A549 (cell line): ENCODE data around the gene ARL8B. TPM values are rescaled to one million over a fixed set of nuclear protein-coding genes. Genes with fewer than 3 reads are reported as not detected.

Experiments
- ATAC-seq, 2 experiments: fragments of 200-7000 bp in 1 of 2; fragments of >200 bp in 1 of 2; cut with Nextera tagmentation in 1 of 2; cut with Tn5 transposase in 1 of 2; 3 replicates each; pipeline versions ENCODE4 v1.8.0 to v1.9.1; 2018 to 2020; ENCODE audit warnings: mild to moderate bottlenecking in 1 of 2, moderate library complexity in 1 of 2
- CTCF ChIA-PET: fragments of 300-600 bp; sonication (Branson Sonifier 250); formaldehyde crosslinking; extraction: SDS; loops from one replicate; lab custom pipeline; 2021; ENCODE audit warnings: antibody characterized with exemption, inconsistent platforms; lab: Yijun Ruan, JAX
- POLR2A ChIA-PET: fragments of 350-600 bp; formaldehyde crosslinking; extraction: SDS; loops from one replicate; lab custom pipeline; 2021; ENCODE audit warnings: antibody characterized with exemption, inconsistent platforms; lab: Yijun Ruan, JAX
- DNase-seq, 2 experiments: peaks; one replicate each; pipeline versions ENCODE4 v3.0.0 to v3.0.0-alpha.2; 2011 to 2016; ENCODE audit warnings: low read depth in 1 of 2, low spot score in 1 of 2
- FAIRE-seq: peaks from 2 replicates; lab custom pipeline; 2011; peaks lifted over from hg19 to GRCh38; lab: Jason Lieb, UNC
- H3K27ac ChIP-seq, 2 experiments: fragments of >200 bp; sonication (Bioruptor Twin); formaldehyde crosslinking; 3 replicates each; pipeline ENCODE4 v1.5.1; 2016 to 2017
- H3K4me1 ChIP-seq: fragments of >200 bp; sonication (Bioruptor Twin); formaldehyde crosslinking; 3 replicates; pipeline ENCODE4 v1.6.1; 2016
- H3K4me2 ChIP-seq: fragments of >200 bp; sonication (Bioruptor Twin); formaldehyde crosslinking; 3 replicates; pipeline ENCODE4 v1.6.1; 2016
- H3K4me3 ChIP-seq: fragments of >200 bp; sonication (Bioruptor Twin); formaldehyde crosslinking; 3 replicates; pipeline ENCODE4 v1.5.1; 2016
- H3K9me3 ChIP-seq: fragments of >200 bp; sonication (Bioruptor Twin); formaldehyde crosslinking; 3 replicates; pipeline ENCODE4 v1.6.1; 2016
- CBX2 ChIP-seq: fragments of 200-600 bp; sonication (generic); IDR thresholded peaks from 2 replicates; pipeline ENCODE4 v1.6.1; 2016; ENCODE audit warnings: low read depth, mild to moderate bottlenecking, borderline replicate concordance
- EHF ChIP-seq: fragments of 250-450 bp; sonication (Bioruptor Pico); IDR thresholded peaks from 2 replicates; pipeline ENCODE4 v1.5.0; 2020; ENCODE audit warnings: mild to moderate bottlenecking
- ESRRA ChIP-seq: fragments of 150-350 bp; IDR thresholded peaks from 2 replicates; pipeline ENCODE4 v1.6.1; 2014; ENCODE audit warnings: mild to moderate bottlenecking, low read length, borderline replicate concordance
- FOSB ChIP-seq: fragments of 250-450 bp; sonication (Bioruptor Pico); IDR thresholded peaks from 2 replicates; pipeline ENCODE4 v1.5.0; 2020; ENCODE audit warnings: mild to moderate bottlenecking, moderate library complexity
- HDAC2 ChIP-seq: fragments of 200-600 bp; sonication (generic); IDR thresholded peaks from 2 replicates; pipeline ENCODE4 v1.6.1; 2016
- HEYL ChIP-seq: fragments of 250-450 bp; sonication (Bioruptor Pico); IDR thresholded peaks from 2 replicates; pipeline ENCODE4 v1.8.0; 2021; ENCODE audit warnings: mild to moderate bottlenecking, moderate library complexity
- JUNB ChIP-seq: fragments of >200 bp; sonication (Bioruptor Twin); formaldehyde crosslinking; IDR thresholded peaks from 2 replicates; pipeline ENCODE4 v1.6.1; 2016
- NFE2L2 ChIP-seq: fragments of 150-350 bp; conservative IDR thresholded peaks from 2 replicates; pipeline ENCODE4 v1.6.1; 2014; ENCODE audit warnings: low read length
- NR3C1 ChIP-seq: fragments of >200 bp; sonication (Bioruptor Twin); formaldehyde crosslinking; IDR thresholded peaks from 3 replicates; pipeline ENCODE4 v1.6.1; 2017
- POLR2AphosphoS2 ChIP-seq: conservative IDR thresholded peaks from 2 replicates; pipeline ENCODE4 v1.6.1; 2012; ENCODE audit warnings: low read length, improper control_type of control experiment, inconsistent platforms
- RNF2 ChIP-seq: fragments of 200-600 bp; sonication (generic); IDR thresholded peaks from 2 replicates; pipeline ENCODE4 v1.6.1; 2016; ENCODE audit warnings: low read depth, mild to moderate bottlenecking, antibody characterized with exemption, moderate library complexity, borderline replicate concordance
- TFCP2L1 ChIP-seq: fragments of 250-450 bp; sonication (Bioruptor Pico); IDR thresholded peaks from 2 replicates; pipeline ENCODE4 v1.5.0; 2021; ENCODE audit warnings: mild to moderate bottlenecking
- TP53 ChIP-seq: fragments of 250-450 bp; sonication (Bioruptor Pico); IDR thresholded peaks from 2 replicates; pipeline ENCODE4 v1.5.0; 2021; ENCODE audit warnings: mild to moderate bottlenecking, moderate library complexity
- ZC3H11A ChIP-seq: fragments of 450-650 bp; IDR thresholded peaks from 2 replicates; pipeline ENCODE4 v1.6.1; 2014; ENCODE audit warnings: antibody characterized with exemption, mild to moderate bottlenecking
- ZSCAN20 ChIP-seq: fragments of 250-450 bp; sonication (Bioruptor Pico); IDR thresholded peaks from 2 replicates; pipeline ENCODE4 v1.8.0; 2022; ENCODE audit warnings: mild to moderate bottlenecking, moderate library complexity
- WGBS: methylation state at CpG from one replicate; pipeline ENCODE4 v1.1.6; 2017; ENCODE audit errors: missing lambda C conversion rate; 5-methylcytosine and 5-hydroxymethylcytosine counted together
- polyA plus RNA-seq, 4 experiments: library from polyadenylated mRNA; depleted of rRNA in 3 of 4; stranded (reverse); fragments of >200 nt; fragmentation: RNase III in 1 of 4; extraction: RNeasy Plus Mini Kit Qiagen cat#74134 plus additional on column Dnase treatment in 1 of 4; gene quantifications; 2 replicates in 3 of 4; 3 replicates in 1 of 4; pipeline ENCODE4 v1.2.3, GENCODE V29; 2011 to 2017
- TF ChIP-seq, protein P1 (sequence below): fragments of >200 bp; sonication (Bioruptor Twin); formaldehyde crosslinking; IDR thresholded peaks from 3 replicates; pipeline ENCODE4 v1.6.1; 2016
- TF ChIP-seq, protein P2 (sequence below): IDR thresholded peaks from 2 replicates; pipeline ENCODE4 v1.6.1; 2012
- TF ChIP-seq, protein P3 (sequence below): fragments of 250-450 bp; sonication (Bioruptor Pico); IDR thresholded peaks from 2 replicates; pipeline ENCODE4 v1.5.0; 2020; ENCODE audit warnings: low read depth, mild to moderate bottlenecking, moderate library complexity
- TF ChIP-seq, protein P4 (sequence below): fragments of 200-600 bp; sonication (generic); IDR thresholded peaks from 2 replicates; pipeline ENCODE4 v1.6.1; 2016; ENCODE audit warnings: antibody characterized with exemption, mild to moderate bottlenecking, moderate library complexity

Gene ARL8B
- polyA plus RNA-seq, 2 of the 4 experiments (the other 2 are of a cell fraction), result 51.2 to 51.7 TPM

DNA sequence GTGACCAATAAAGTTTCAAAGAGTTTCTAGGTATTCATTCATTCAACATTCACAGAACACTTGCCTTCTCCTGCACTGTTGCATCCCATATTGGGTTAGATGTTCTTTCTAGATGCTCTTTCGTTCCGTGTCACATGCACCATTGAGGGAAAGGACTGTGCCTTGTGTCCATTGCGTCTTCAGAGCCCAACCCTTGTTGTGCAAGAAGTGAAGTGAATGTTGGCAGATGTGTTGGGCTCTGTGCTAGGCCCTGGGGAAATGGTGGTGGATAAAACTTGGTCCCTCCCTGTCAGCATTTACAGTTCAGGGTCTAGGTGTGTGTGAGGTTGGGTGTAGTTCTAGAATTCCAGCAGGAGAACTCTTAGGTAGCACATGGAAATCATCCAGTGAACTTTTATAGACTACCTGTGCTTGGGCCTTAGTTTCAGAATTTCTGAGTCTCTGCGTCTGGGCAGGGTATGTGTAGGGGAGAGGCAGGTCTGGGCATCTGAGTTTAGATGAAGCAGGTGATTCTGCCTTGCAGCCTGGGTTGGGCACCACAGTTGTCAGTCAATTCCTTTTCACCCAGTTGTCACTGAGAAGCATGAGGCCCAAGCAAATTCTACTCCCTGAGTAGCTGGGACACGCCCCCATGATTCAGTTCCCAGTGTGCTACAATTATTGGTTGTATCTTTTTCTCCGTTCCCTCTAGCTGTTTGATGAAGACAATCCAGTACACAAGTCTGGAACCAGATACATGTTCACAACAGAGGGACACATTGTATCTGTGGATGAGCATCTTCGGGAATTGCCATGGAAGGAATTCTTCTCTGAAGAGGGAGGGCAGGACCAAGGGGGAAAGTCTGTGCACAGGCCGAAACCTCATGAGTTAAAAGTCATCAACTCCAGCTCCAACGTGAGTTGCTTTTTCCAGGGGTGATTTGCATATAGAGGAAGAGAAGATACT lies 90.8 kb downstream of the ARL8B start:
- Histone ChIP-seq H3K4me3 (no peak overlapping the region), H3K4me2 (no peak overlapping the region), H3K4me1 (no peaks in the 10 kb centered on the region), H3K9me3 (no peaks in the 10 kb centered on the region), H3K27ac (no peak overlapping the region)
- 94% methylated on average over 9 of the region's 9 CpGs for WGBS
- no peak for FAIRE-seq
- ATAC-seq, result no peak; a peak in 1 of 6 replicates
- ChIA-PET CTCF (interaction anchor here (0.6 kb wide), 1 partner anchor 93 kb away, joined by 3 read pairs; no protein-coding TSS in a partner anchor), POLR2A (no interaction called here)
- TF ChIP-seq ZSCAN20 (no peak), NFE2L2 (no peak), ESRRA (no peak), ZC3H11A (no peak), NR3C1 (no peak), CBX2 (no peak), POLR2AphosphoS2 (no peak), FOSB (CRISPR knock-in tag) (no peak), JUNB (no peak), TP53 (CRISPR knock-in tag) (no peak)
- TF ChIP-seq, protein P1, sequence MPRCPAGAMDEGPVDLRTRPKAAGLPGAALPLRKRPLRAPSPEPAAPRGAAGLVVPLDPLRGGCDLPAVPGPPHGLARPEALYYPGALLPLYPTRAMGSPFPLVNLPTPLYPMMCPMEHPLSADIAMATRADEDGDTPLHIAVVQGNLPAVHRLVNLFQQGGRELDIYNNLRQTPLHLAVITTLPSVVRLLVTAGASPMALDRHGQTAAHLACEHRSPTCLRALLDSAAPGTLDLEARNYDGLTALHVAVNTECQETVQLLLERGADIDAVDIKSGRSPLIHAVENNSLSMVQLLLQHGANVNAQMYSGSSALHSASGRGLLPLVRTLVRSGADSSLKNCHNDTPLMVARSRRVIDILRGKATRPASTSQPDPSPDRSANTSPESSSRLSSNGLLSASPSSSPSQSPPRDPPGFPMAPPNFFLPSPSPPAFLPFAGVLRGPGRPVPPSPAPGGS, result no peak
- TF ChIP-seq, protein P2, sequence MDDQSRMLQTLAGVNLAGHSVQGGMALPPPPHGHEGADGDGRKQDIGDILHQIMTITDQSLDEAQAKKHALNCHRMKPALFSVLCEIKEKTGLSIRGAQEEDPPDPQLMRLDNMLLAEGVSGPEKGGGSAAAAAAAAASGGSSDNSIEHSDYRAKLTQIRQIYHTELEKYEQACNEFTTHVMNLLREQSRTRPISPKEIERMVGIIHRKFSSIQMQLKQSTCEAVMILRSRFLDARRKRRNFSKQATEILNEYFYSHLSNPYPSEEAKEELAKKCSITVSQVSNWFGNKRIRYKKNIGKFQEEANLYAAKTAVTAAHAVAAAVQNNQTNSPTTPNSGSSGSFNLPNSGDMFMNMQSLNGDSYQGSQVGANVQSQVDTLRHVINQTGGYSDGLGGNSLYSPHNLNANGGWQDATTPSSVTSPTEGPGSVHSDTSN, result no peak
- TF ChIP-seq, protein P3, sequence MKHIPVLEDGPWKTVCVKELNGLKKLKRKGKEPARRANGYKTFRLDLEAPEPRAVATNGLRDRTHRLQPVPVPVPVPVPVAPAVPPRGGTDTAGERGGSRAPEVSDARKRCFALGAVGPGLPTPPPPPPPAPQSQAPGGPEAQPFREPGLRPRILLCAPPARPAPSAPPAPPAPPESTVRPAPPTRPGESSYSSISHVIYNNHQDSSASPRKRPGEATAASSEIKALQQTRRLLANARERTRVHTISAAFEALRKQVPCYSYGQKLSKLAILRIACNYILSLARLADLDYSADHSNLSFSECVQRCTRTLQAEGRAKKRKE, result no peak
- DNase-seq, result no peak

DNA sequence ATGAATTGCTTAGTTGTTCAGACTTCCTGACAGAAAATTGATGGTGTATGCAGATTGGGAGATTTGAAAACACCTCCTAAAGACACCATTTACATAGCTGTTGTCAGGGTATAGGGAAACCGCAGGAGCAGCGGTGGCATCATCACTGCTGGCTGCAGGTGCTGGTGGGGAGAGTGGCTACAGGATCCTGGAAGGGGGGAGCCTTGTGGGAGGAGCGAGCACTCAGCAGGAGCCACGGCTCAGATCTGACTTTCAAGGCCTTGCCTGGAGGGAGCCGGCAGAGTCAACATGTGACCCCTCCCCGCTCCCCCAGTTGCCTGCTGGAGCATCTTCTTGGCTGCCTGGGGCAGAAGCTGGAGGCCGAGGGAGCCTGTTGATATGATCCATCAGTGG lies 91.5 kb downstream of the ARL8B start:
- H3K9me3 ChIP-seq, result no peaks in the 10 kb centered on the region
- no peak overlapping the region for H3K27ac ChIP-seq
- ATAC-seq (no peak), DNase-seq (no peak), FAIRE-seq (no peak)
- whole genome bisulfite sequencing, result 95% methylated on average over 7 of the region's 7 CpGs
- no peaks in the 10 kb centered on the region for H3K4me1 ChIP-seq
- ChIA-PET POLR2A (no interaction called here), CTCF (no interaction called here)
- H3K4me3 ChIP-seq, result no peak overlapping the region
- H3K4me2 ChIP-seq, result no peak overlapping the region
- TF ChIP-seq, protein P2, result no peak
- TF ChIP-seq, protein P3, result no peak
- TF ChIP-seq RNF2 (no peak), HEYL (no peak), FOSB (CRISPR knock-in tag) (no peak), ZSCAN20 (no peak), ESRRA (no peak), EHF (CRISPR knock-in tag) (no peak), HDAC2 (no peak), TFCP2L1 (CRISPR knock-in tag) (no peak)
- TF ChIP-seq, protein P4, sequence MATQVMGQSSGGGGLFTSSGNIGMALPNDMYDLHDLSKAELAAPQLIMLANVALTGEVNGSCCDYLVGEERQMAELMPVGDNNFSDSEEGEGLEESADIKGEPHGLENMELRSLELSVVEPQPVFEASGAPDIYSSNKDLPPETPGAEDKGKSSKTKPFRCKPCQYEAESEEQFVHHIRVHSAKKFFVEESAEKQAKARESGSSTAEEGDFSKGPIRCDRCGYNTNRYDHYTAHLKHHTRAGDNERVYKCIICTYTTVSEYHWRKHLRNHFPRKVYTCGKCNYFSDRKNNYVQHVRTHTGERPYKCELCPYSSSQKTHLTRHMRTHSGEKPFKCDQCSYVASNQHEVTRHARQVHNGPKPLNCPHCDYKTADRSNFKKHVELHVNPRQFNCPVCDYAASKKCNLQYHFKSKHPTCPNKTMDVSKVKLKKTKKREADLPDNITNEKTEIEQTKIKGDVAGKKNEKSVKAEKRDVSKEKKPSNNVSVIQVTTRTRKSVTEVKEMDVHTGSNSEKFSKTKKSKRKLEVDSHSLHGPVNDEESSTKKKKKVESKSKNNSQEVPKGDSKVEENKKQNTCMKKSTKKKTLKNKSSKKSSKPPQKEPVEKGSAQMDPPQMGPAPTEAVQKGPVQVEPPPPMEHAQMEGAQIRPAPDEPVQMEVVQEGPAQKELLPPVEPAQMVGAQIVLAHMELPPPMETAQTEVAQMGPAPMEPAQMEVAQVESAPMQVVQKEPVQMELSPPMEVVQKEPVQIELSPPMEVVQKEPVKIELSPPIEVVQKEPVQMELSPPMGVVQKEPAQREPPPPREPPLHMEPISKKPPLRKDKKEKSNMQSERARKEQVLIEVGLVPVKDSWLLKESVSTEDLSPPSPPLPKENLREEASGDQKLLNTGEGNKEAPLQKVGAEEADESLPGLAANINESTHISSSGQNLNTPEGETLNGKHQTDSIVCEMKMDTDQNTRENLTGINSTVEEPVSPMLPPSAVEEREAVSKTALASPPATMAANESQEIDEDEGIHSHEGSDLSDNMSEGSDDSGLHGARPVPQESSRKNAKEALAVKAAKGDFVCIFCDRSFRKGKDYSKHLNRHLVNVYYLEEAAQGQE, result no peak
